ENCODE measurements around the gene CDC40. TPM values are rescaled to one million over a fixed set of nuclear protein-coding genes. Genes with fewer than 3 reads are reported as not detected.

Gene CDC40
- total RNA-seq, 1 donor from 2014 or later: 20.5 TPM

GRCh38 chr6:110191477-110191876, 11.2 kb downstream of the CDC40 start:
- Histone ChIP-seq H3K36me3 (peaks cover 15% of the 10 kb centered on the region), H3K27me3 (no peaks in the 10 kb centered on the region), H3K27ac (no peak overlapping the region), H3K4me3 (no peak overlapping the region), H3K4me1 (peaks cover 11% of the 10 kb centered on the region), H3K9me3 (no peaks in the 10 kb centered on the region)
- ATAC-seq: no peak
- intact Hi-C loops (cut with DNase I): no loop called here
- TF ChIP-seq CTCF (IDR thresholded peaks at IDR 0.05): no peak
- DNase-seq: no peak

GRCh38 chr6:110195639-110196038, 15.4 kb downstream of the CDC40 start:
- ATAC-seq: no peak
- Histone ChIP-seq H3K4me1 (peaks cover 7% of the 10 kb centered on the region), H3K4me3 (no peak overlapping the region), H3K9me3 (no peaks in the 10 kb centered on the region), H3K36me3 (peaks cover 15% of the 10 kb centered on the region), H3K27me3 (no peaks in the 10 kb centered on the region), H3K27ac (no peak overlapping the region)
- intact Hi-C loops (cut with DNase I): no loop called here
- TF ChIP-seq CTCF (IDR thresholded peaks at IDR 0.05): no peak
- no peak for DNase-seq

GRCh38 chr6:110196874-110197273, 16.6 kb downstream of the CDC40 start:
- Histone ChIP-seq H3K27ac (no peak overlapping the region), H3K9me3 (no peaks in the 10 kb centered on the region), H3K4me1 (no peaks in the 10 kb centered on the region), H3K27me3 (no peaks in the 10 kb centered on the region), H3K4me3 (no peak overlapping the region), H3K36me3 (peaks cover 15% of the 10 kb centered on the region)
- DNase-seq: no peak
- intact Hi-C loops (cut with DNase I): no loop called here
- no peak for ATAC-seq
- TF ChIP-seq CTCF (IDR thresholded peaks at IDR 0.05): no peak

DNA sequence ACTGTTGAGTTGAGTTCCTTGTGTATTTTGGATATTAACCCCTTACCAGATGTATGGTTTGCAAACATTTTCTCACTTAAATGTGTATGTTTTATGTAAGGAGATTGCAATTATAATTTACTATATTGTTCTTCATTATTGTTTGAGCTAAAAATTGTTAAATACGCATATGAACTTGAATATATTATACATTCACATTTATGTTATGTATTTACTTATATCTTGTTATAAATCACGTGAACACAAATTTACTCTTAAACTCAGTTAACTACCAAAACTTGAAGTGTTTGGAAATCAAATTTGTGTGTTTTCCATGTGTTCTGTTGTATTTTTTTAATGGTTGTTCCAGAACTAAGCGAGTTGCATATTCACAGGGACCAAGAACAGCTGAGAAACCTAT, 18.3 kb downstream of the CDC40 start:
- Histone ChIP-seq H3K27me3 (no peaks in the 10 kb centered on the region), H3K4me1 (no peaks in the 10 kb centered on the region), H3K4me3 (no peak overlapping the region), H3K9me3 (no peaks in the 10 kb centered on the region), H3K36me3 (peaks cover 10% of the 10 kb centered on the region), H3K27ac (no peak overlapping the region)
- ATAC-seq (no peak), DNase-seq (no peak)
- intact Hi-C loops (cut with DNase I): no loop called here
- no peak for TF ChIP-seq CTCF (IDR thresholded peaks at IDR 0.05)

DNA sequence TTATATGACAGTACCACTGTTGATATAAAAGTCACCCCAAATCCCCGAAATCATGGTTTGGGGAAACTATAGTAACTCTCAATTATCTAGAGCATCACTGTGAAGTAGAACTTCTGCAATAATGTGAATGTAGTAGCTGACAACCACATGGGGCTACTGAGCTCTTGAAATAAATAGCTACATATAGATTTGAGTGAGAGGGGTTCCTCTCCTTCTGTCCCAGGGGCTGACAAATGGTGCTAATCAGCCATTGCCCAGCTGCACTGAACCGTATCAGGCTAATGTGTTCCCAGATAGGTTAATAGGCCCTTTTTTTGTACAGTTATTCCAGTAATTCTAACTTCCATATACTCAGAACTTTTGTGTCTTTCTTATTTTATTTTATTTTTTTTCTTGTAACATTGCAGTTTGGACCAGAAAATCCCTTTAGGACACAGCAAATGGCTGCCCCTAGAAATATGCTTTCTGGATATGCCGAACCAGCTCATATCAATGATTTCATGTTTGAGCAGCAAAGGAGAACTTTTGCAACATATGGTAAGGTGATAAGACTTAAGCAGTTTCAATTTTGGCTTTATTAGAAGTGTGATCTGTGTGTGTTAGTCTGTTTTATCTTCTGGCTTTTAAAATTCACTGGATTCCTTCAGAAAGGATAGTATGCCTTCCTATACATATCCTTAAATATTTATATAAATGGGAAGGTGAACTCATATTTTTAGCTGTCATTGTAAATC, 21.1 kb downstream of the CDC40 start:
- intact Hi-C loops (cut with DNase I): no loop called here
- H3K9me3 ChIP-seq: no peaks in the 10 kb centered on the region
- H3K4me1 ChIP-seq: no peaks in the 10 kb centered on the region
- no peak overlapping the region for H3K4me3 ChIP-seq
- no peak overlapping the region for H3K27ac ChIP-seq
- DNase-seq: no peak
- no peak for ATAC-seq
- TF ChIP-seq CTCF (IDR thresholded peaks at IDR 0.05): no peak
- no peaks in the 10 kb centered on the region for H3K27me3 ChIP-seq
- no peaks in the 10 kb centered on the region for H3K36me3 ChIP-seq

DNA sequence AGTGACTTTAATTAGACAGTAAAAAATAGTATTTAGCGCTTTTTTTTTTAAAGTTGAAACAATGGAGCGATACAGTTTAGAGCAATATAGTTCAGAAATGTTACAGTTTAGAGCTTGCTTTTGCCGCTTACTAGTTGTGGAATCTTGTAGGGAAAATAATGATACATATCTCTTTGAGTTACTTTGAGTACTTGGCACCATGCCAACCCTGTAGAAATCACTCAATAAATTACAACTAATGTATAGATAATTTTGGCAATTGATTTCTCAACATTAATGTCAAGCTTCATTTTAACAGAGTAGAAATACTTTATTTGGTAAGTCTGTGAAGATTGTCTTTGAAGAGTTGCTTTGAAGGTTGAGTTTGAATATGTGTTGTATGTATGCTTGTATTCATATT, 27.4 kb downstream of the CDC40 start:
- DNase-seq: no peak
- no peak for ATAC-seq
- Histone ChIP-seq H3K27me3 (no peaks in the 10 kb centered on the region), H3K9me3 (no peaks in the 10 kb centered on the region), H3K27ac (no peak overlapping the region), H3K36me3 (peaks cover 52% of the 10 kb centered on the region), H3K4me1 (no peaks in the 10 kb centered on the region), H3K4me3 (no peak overlapping the region)
- TF ChIP-seq CTCF (IDR thresholded peaks at IDR 0.05): no peak
- intact Hi-C loops (cut with DNase I): no loop called here
